Measurements from ENCODE around the gene PLIN1. TPM values are rescaled to one million over a fixed set of nuclear protein-coding genes. Genes with fewer than 3 reads are reported as not detected.

Gene PLIN1
- total and polyA plus RNA-seq, 2 experiments from 2014 or later = 0.21 to 0.90 TPM

GRCh38 chr15:89671687-89672086, 7.5 kb downstream of the PLIN1 start:
- no peaks in the 10 kb centered on the region for H3K36me3 Mint-ChIP-seq (ENCODE audit: low read depth)
- H4K20me1 ChIP-seq (replicated peaks; ENCODE audit: insufficient read depth) = no peaks in the 10 kb centered on the region
- H3K9me3 Mint-ChIP-seq = no peaks in the 10 kb centered on the region
- no peak overlapping the region for H2AFZ ChIP-seq
- no peak for TF ChIP-seq EZH2 (IDR thresholded peaks at IDR 0.05; ENCODE audit: low read depth, unreplicated experiment)
- no peaks in the 10 kb centered on the region for H3F3A ChIP-seq (replicated peaks; ENCODE audit: low read depth)
- no peak overlapping the region for H3K4me3 Mint-ChIP-seq
- no peaks in the 10 kb centered on the region for H3K79me2 ChIP-seq (replicated peaks; ENCODE audit: insufficient read depth)
- no peaks in the 10 kb centered on the region for H3K27me3 ChIP-seq (ENCODE audit: insufficient read depth)
- no peak overlapping the region for H3K4me2 ChIP-seq
- ATAC-seq (no peak), DNase-seq (ENCODE audit: low spot score) (no peak)
- peaks cover 10% of the 10 kb centered on the region; the same call in 2 of the 3 replicates for H3K4me1 Mint-ChIP-seq
- no peak overlapping the region for H3K27ac Mint-ChIP-seq
- H3K36me3 ChIP-seq (ENCODE audit: insufficient read depth) = no peaks in the 10 kb centered on the region
- peaks cover 5% of the 10 kb centered on the region for H3K27me3 Mint-ChIP-seq (ENCODE audit: insufficient read depth, low read depth, poor library complexity)
- H3K4me3 ChIP-seq = no peak overlapping the region
- no peak overlapping the region for H3K27ac ChIP-seq (ENCODE audit: low read depth)
- H3K9me2 ChIP-seq (ENCODE audit: insufficient read depth) = no peaks in the 10 kb centered on the region
- no peaks in the 10 kb centered on the region for H3K4me1 ChIP-seq (ENCODE audit: insufficient read depth)

- H3K4me2 ChIP-seq = no peak overlapping the region
- peaks cover 4% of the 10 kb centered on the region; the same call in 1 of the 2 replicates for H3K27me3 ChIP-seq (ENCODE audit: insufficient read depth)
- no peaks in the 10 kb centered on the region for H3K36me3 ChIP-seq (ENCODE audit: insufficient read depth)
- no peak overlapping the region for H3K27ac ChIP-seq (ENCODE audit: low read depth)
- peaks cover 5% of the 10 kb centered on the region; the same call in 1 of the 2 replicates for H3K4me1 ChIP-seq (ENCODE audit: insufficient read depth)
- H3K9me3 Mint-ChIP-seq = no peaks in the 10 kb centered on the region
- peaks cover 13% of the 10 kb centered on the region; the same call in 2 of the 3 replicates for H3K4me1 Mint-ChIP-seq
- no peak overlapping the region for H2AFZ ChIP-seq
- no peak overlapping the region for H3K27ac Mint-ChIP-seq
- H3K27me3 Mint-ChIP-seq (ENCODE audit: insufficient read depth, low read depth, poor library complexity) = peaks cover 10% of the 10 kb centered on the region
- no peaks in the 10 kb centered on the region for H3K36me3 Mint-ChIP-seq (ENCODE audit: low read depth)
- ATAC-seq = no peak
- no peak overlapping the region for H3K4me3 ChIP-seq
- DNase-seq (ENCODE audit: low spot score) = no peak
- H3K79me2 ChIP-seq (replicated peaks; ENCODE audit: insufficient read depth) = no peaks in the 10 kb centered on the region
- H3K4me3 Mint-ChIP-seq = no peak overlapping the region
- H3F3A ChIP-seq (replicated peaks; ENCODE audit: low read depth) = no peaks in the 10 kb centered on the region
- no peaks in the 10 kb centered on the region for H4K20me1 ChIP-seq (replicated peaks; ENCODE audit: insufficient read depth)
- no peaks in the 10 kb centered on the region for H3K9me2 ChIP-seq (ENCODE audit: insufficient read depth)
- TF ChIP-seq EZH2phosphoT487 (IDR thresholded peaks at IDR 0.05; ENCODE audit: unreplicated experiment) = no peak
- TF ChIP-seq CTCF (conservative IDR thresholded peaks at IDR 0.05; ENCODE audit: low read depth in 2 of 2) = no peak
- no peak for TF ChIP-seq STAT1 (IDR thresholded peaks at IDR 0.05; ENCODE audit: unreplicated experiment)
- no peak for TF ChIP-seq ZNF114 (CRISPR knock-in tag; IDR thresholded peaks at IDR 0.05)
- no peak for TF ChIP-seq REST (IDR thresholded peaks at IDR 0.05; ENCODE audit: unreplicated experiment)
- TF ChIP-seq EZH2 (IDR thresholded peaks at IDR 0.05; ENCODE audit: low read depth, unreplicated experiment) = no peak
- TF ChIP-seq JUNB (IDR thresholded peaks at IDR 0.05; ENCODE audit: unreplicated experiment) = no peak
- TF ChIP-seq ZNF331 (CRISPR knock-in tag; IDR thresholded peaks at IDR 0.05; ENCODE audit: low read depth) = no peak
- TF ChIP-seq, protein P1, sequence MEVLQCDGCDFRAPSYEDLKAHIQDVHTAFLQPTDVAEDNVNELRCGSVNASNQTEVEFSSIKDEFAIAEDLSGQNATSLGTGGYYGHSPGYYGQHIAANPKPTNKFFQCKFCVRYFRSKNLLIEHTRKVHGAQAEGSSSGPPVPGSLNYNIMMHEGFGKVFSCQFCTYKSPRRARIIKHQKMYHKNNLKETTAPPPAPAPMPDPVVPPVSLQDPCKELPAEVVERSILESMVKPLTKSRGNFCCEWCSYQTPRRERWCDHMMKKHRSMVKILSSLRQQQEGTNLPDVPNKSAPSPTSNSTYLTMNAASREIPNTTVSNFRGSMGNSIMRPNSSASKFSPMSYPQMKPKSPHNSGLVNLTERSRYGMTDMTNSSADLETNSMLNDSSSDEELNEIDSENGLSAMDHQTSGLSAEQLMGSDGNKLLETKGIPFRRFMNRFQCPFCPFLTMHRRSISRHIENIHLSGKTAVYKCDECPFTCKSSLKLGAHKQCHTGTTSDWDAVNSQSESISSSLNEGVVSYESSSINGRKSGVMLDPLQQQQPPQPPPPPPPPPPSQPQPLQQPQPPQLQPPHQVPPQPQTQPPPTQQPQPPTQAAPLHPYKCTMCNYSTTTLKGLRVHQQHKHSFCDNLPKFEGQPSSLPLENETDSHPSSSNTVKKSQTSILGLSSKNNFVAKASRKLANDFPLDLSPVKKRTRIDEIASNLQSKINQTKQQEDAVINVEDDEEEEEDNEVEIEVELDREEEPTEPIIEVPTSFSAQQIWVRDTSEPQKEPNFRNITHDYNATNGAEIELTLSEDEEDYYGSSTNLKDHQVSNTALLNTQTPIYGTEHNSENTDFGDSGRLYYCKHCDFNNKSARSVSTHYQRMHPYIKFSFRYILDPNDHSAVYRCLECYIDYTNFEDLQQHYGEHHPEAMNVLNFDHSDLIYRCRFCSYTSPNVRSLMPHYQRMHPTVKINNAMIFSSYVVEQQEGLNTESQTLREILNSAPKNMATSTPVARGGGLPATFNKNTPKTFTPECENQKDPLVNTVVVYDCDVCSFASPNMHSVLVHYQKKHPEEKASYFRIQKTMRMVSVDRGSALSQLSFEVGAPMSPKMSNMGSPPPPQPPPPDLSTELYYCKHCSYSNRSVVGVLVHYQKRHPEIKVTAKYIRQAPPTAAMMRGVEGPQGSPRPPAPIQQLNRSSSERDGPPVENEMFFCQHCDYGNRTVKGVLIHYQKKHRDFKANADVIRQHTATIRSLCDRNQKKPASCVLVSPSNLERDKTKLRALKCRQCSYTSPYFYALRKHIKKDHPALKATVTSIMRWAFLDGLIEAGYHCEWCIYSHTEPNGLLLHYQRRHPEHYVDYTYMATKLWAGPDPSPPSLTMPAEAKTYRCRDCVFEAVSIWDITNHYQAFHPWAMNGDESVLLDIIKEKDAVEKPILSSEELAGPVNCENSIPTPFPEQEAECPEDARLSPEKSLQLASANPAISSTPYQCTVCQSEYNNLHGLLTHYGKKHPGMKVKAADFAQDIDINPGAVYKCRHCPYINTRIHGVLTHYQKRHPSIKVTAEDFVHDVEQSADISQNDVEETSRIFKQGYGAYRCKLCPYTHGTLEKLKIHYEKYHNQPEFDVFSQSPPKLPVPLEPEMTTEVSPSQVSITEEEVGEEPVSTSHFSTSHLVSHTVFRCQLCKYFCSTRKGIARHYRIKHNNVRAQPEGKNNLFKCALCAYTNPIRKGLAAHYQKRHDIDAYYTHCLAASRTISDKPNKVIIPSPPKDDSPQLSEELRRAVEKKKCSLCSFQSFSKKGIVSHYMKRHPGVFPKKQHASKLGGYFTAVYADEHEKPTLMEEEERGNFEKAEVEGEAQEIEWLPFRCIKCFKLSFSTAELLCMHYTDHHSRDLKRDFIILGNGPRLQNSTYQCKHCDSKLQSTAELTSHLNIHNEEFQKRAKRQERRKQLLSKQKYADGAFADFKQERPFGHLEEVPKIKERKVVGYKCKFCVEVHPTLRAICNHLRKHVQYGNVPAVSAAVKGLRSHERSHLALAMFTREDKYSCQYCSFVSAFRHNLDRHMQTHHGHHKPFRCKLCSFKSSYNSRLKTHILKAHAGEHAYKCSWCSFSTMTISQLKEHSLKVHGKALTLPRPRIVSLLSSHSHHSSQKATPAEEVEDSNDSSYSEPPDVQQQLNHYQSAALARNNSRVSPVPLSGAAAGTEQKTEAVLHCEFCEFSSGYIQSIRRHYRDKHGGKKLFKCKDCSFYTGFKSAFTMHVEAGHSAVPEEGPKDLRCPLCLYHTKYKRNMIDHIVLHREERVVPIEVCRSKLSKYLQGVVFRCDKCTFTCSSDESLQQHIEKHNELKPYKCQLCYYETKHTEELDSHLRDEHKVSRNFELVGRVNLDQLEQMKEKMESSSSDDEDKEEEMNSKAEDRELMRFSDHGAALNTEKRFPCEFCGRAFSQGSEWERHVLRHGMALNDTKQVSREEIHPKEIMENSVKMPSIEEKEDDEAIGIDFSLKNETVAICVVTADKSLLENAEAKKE (CRISPR knock-in tag; IDR thresholded peaks at IDR 0.05) = no peak
- TF ChIP-seq POLR2AphosphoS5 (IDR thresholded peaks at IDR 0.05; ENCODE audit: low read depth) = no peak
Observed at GRCh38 chr15:89670971-89671560, 8.1 kb downstream of the PLIN1 start.

Measured in GM23338 (cell line).